Progenitor cell of endocrine pancreas (in vitro differentiated cells): Measurements from ENCODE around the gene FBXO41. TPM values are rescaled to one million over a fixed set of nuclear protein-coding genes. Genes with fewer than 3 reads are reported as not detected.
"Not testable (repeated sequence)": the region's sequence is repeated elsewhere in the genome, so short reads cannot be mapped to it uniquely, and the experiment has no call there.

ENCODE experiments used
- DNase-seq: peaks from one replicate; pipeline ENCODE4 v3.0.0; 2021; ENCODE audit warnings: low spot score; ENCODE audit not compliant: unreplicated experiment
- H3K27ac Mint-ChIP-seq: 2 replicates; pipeline ENCODE4 v1.8.0; 2021; ENCODE audit warnings: mild to moderate bottlenecking, moderate library complexity, mixed read lengths
- H3K27me3 Mint-ChIP-seq: 2 replicates; pipeline ENCODE4 v1.8.0; 2021; ENCODE audit warnings: mixed read lengths
- H3K36me3 Mint-ChIP-seq: 2 replicates; pipeline ENCODE4 v1.8.0; 2022; ENCODE audit warnings: mixed read lengths; ENCODE audit not compliant: insufficient read depth
- H3K4me1 Mint-ChIP-seq: 2 replicates; pipeline ENCODE4 v1.8.0; 2021; ENCODE audit warnings: low read depth, mixed read lengths
- H3K4me3 Mint-ChIP-seq: 2 replicates; pipeline ENCODE4 v1.8.0; 2021; ENCODE audit warnings: low read depth, mild to moderate bottlenecking, moderate library complexity, mixed read lengths
- H3K9me3 Mint-ChIP-seq: 2 replicates; pipeline ENCODE4 v1.8.0; 2021; ENCODE audit warnings: low read depth, mixed read lengths
- CTCF ChIP-seq: fragments of 200-600 bp; sonication (generic); IDR thresholded peaks from one replicate; pipeline ENCODE4 v1.5.0; 2021; ENCODE audit warnings: antibody characterized with exemption, mild to moderate bottlenecking; ENCODE audit not compliant: unreplicated experiment
- total RNA-seq: library from RNA; stranded (reverse); gene quantifications from 2 replicates; pipeline ENCODE4 v1.2.1, GENCODE V29; 2021

The FBXO41 gene
- total RNA-seq, 1 donor from 2014 or later: 7.4 TPM

- Mint-ChIP-seq H3K4me1 (peaks cover 3% of the 10 kb centered on the region), H3K9me3 (no peaks in the 10 kb centered on the region)
- TF ChIP-seq CTCF: no peak
These were observed 20.0 kb downstream of the FBXO41 start for GRCh38 chr2:73264332-73264606.

GRCh38 chr2:73263540-73264331 lies 20.5 kb downstream of the FBXO41 start:
- H3K4me3 Mint-ChIP-seq: no peak overlapping the region

More at GRCh38 chr2:73264332-73264606, 20.0 kb downstream of the FBXO41 start:
- no peak for DNase-seq
- Mint-ChIP-seq H3K4me3 (no peak overlapping the region), H3K27ac (no peak overlapping the region), H3K27me3 (peaks cover 23% of the 10 kb centered on the region), H3K36me3 (no peaks in the 10 kb centered on the region)

GRCh38 chr2:73262691-73263429 lies 21.4 kb downstream of the FBXO41 start:
- H3K27ac Mint-ChIP-seq, H3K36me3 Mint-ChIP-seq, H3K9me3 Mint-ChIP-seq, H3K4me1 Mint-ChIP-seq, H3K4me3 Mint-ChIP-seq, DNase-seq: not testable (repeated sequence)
- peaks cover 13% of the 10 kb centered on the region for H3K27me3 Mint-ChIP-seq

More at GRCh38 chr2:73263540-73264331, 20.5 kb downstream of the FBXO41 start:
- H3K4me1 Mint-ChIP-seq: peaks cover 3% of the 10 kb centered on the region
- DNase-seq: no peak
- no peak for TF ChIP-seq CTCF
- no peaks in the 10 kb centered on the region for H3K36me3 Mint-ChIP-seq
- no peaks in the 10 kb centered on the region for H3K9me3 Mint-ChIP-seq
- H3K27me3 Mint-ChIP-seq: peaks cover 22% of the 10 kb centered on the region
- no peak overlapping the region for H3K27ac Mint-ChIP-seq

GRCh38 chr2:73262108-73262651 lies 22.1 kb downstream of the FBXO41 start:
- H3K27me3 Mint-ChIP-seq: peaks cover 6% of the 10 kb centered on the region
- no peaks in the 10 kb centered on the region for H3K36me3 Mint-ChIP-seq
- no peak for TF ChIP-seq CTCF
- no peak overlapping the region for H3K27ac Mint-ChIP-seq
- no peaks in the 10 kb centered on the region for H3K4me1 Mint-ChIP-seq
- no peak for DNase-seq
- no peaks in the 10 kb centered on the region for H3K9me3 Mint-ChIP-seq
- H3K4me3 Mint-ChIP-seq: no peak overlapping the region

- H3K27me3 Mint-ChIP-seq: no peaks in the 10 kb centered on the region
- DNase-seq: peak; percentile 44
- H3K4me1 Mint-ChIP-seq: no peaks in the 10 kb centered on the region
- H3K27ac Mint-ChIP-seq: no peak overlapping the region
- no peaks in the 10 kb centered on the region for H3K36me3 Mint-ChIP-seq
- no peak overlapping the region for H3K4me3 Mint-ChIP-seq
- H3K9me3 Mint-ChIP-seq: no peaks in the 10 kb centered on the region
- TF ChIP-seq CTCF: peak; percentile 63
These were observed 23.8 kb downstream of the FBXO41 start for GRCh38 chr2:73260338-73260984.
